HepG2 (cell line): ENCODE results near the gene OR2AP1. TPM values are rescaled to one million over a fixed set of nuclear protein-coding genes. Genes with fewer than 3 reads are reported as not detected.

ENCODE experiments used
- JDP2 ChIP-seq: sonication (generic); formaldehyde crosslinking; IDR thresholded peaks from 2 replicates; pipeline ENCODE4 v1.8.1; 2022; ENCODE audit warnings: missing genetic modification reagents, borderline replicate concordance
- MIER3 ChIP-seq: IDR thresholded peaks from 2 replicates; pipeline ENCODE4 v1.6.1; 2016; ENCODE audit warnings: missing compliant biosample characterization, borderline replicate concordance
- NFE2L1 ChIP-seq: sonication (generic); formaldehyde crosslinking; IDR thresholded peaks from 2 replicates; pipeline ENCODE4 v1.4.0; 2020; ENCODE audit warnings: missing genetic modification reagents, mild to moderate bottlenecking, borderline replicate concordance
- NR2F6 ChIP-seq, 2 experiments: IDR thresholded peaks; 2 replicates each; pipeline ENCODE4 v1.6.1; 2016; ENCODE audit warnings: antibody characterized with exemption in 1 of 2, mild to moderate bottlenecking in 1 of 2
- SIN3B ChIP-seq: fragments of 150-350 bp; IDR thresholded peaks from 2 replicates; pipeline ENCODE4 v1.6.1; 2014; ENCODE audit warnings: low read length
- SMAD3 ChIP-seq: sonication (generic); formaldehyde crosslinking; IDR thresholded peaks from 2 replicates; pipeline ENCODE4 v1.4.0; 2020; ENCODE audit warnings: missing genetic modification reagents
- SOX13 ChIP-seq, 3 experiments: fragments of 450-650 bp in 1 of 3; sonication (generic) in 1 of 3; formaldehyde crosslinking in 1 of 3; IDR thresholded peaks in 2 of 3; conservative IDR thresholded peaks in 1 of 3; 2 replicates each; pipeline versions ENCODE4 v1.5.0 to v1.6.1; 2016 to 2020; ENCODE audit warnings: antibody characterized with exemption in 1 of 3, mild to moderate bottlenecking in 1 of 3, missing compliant biosample characterization in 1 of 3, missing genetic modification reagents in 1 of 3, moderate library complexity in 1 of 3
- TBX3 ChIP-seq: fragments of 450-650 bp; IDR thresholded peaks from 2 replicates; pipeline ENCODE4 v1.6.1; 2017; ENCODE audit warnings: antibody characterized with exemption, mild to moderate bottlenecking, inconsistent platforms, borderline replicate concordance
- TSC22D2 ChIP-seq: sonication (generic); formaldehyde crosslinking; IDR thresholded peaks from 2 replicates; pipeline ENCODE4 v1.5.1; 2020; ENCODE audit warnings: missing genetic modification reagents, mild to moderate bottlenecking, borderline replicate concordance
- ZBTB7A ChIP-seq: sonication (generic); formaldehyde crosslinking; IDR thresholded peaks from 2 replicates; pipeline ENCODE4 v1.8.0; 2022; ENCODE audit warnings: mild to moderate bottlenecking, missing genetic modification reagents
- ZKSCAN8 ChIP-seq: IDR thresholded peaks from 2 replicates; pipeline ENCODE4 v1.6.1; 2016; ENCODE audit warnings: borderline replicate concordance, missing genetic modification reagents, missing compliant biosample characterization
- ZNF550 ChIP-seq: sonication (generic); formaldehyde crosslinking; IDR thresholded peaks from 2 replicates; pipeline ENCODE4 v1.4.0; 2020; ENCODE audit warnings: mild to moderate bottlenecking, missing genetic modification reagents, borderline replicate concordance
- ZNF782 ChIP-seq: sonication (generic); formaldehyde crosslinking; IDR thresholded peaks from 2 replicates; pipeline ENCODE4 v1.4.0; 2020; ENCODE audit warnings: missing genetic modification reagents, mild to moderate bottlenecking, borderline replicate concordance
- polyA plus RNA-seq, 8 experiments: library from polyadenylated mRNA; depleted of rRNA in 3 of 8; stranded (reverse) in 7 of 8; unstranded in 1 of 8; fragments of >200 nt; fragmentation: Illumina TruSeq in 4 of 8; extraction: Trizol in 4 of 8; gene quantifications; 2 replicates each; pipeline versions ENCODE4 v1.2.1 to v1.2.3, GENCODE V29; 2011 to 2016; ENCODE audit warnings: low read depth in 4 of 8, missing spikeins in 1 of 8, mixed read lengths in 1 of 8; ENCODE audit not compliant: insufficient read depth in 1 of 8
- total RNA-seq, 5 experiments: library from RNA; depleted of rRNA; stranded (reverse); fragments of >200 nt; fragmentation: Illumina TruSeq; extraction: Trizol; gene quantifications; 2 replicates each; pipeline ENCODE4 v1.2.3, GENCODE V29; 2016; ENCODE audit warnings: low read depth in 1 of 5
- TF ChIP-seq, protein P1 (sequence below): sonication (generic); formaldehyde crosslinking; IDR thresholded peaks from 2 replicates; pipeline ENCODE4 v1.4.0; 2020; ENCODE audit warnings: missing genetic modification reagents
- TF ChIP-seq, protein P2 (sequence below): sonication (generic); formaldehyde crosslinking; IDR thresholded peaks from 2 replicates; pipeline ENCODE4 v1.4.0; 2020; ENCODE audit warnings: mild to moderate bottlenecking, missing genetic modification reagents
- TF ChIP-seq, protein P3 (sequence below): IDR thresholded peaks from 2 replicates; pipeline ENCODE4 v1.6.1; 2016

OR2AP1 gene
- total and polyA plus RNA-seq, 2 of the 13 experiments (the other 11 are each of a cell fraction or from before 2014, with no cell fraction given), result not detected

DNA sequence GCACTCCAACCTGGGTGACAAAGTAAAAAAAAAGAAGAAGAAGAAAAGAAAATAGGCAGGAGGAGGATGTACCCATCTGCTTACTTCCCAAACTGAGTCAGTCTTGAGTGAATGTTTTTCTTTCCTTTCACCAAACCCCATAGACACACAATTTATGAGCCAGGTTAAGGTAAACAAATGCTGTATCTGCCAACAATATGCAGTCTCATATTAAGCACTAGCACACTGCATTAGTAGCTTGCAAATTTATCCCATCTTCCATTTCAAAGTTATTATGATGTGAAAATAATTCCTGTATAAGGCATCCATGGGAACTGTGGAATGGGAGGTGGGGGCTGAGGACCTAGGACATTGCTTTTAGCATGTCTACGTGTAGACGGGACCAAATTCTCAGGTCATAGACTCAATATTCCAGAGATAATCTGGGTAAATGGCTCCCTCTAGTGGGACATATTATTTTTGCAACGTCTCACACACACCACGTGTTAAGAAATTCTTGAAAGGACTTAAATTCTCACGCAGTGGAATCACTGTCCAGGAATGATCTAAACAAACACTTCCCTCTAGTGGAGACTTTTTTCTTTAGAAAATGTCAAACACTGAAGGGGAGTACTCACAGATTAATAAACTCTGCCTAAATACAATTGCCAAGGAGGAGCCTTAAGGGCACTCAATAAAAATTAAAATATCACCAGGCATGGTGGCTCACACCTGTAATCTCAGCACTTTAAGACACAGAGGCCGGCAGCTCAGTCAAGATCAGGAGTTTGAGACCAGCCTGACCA, 47.3 kb downstream of the OR2AP1 start (continued):
- 0 out of 2 replicates have a peak, but pooled peaks have one; percentile 53 for TF ChIP-seq SMAD3 (CRISPR knock-in tag)
- TF ChIP-seq, protein P1, sequence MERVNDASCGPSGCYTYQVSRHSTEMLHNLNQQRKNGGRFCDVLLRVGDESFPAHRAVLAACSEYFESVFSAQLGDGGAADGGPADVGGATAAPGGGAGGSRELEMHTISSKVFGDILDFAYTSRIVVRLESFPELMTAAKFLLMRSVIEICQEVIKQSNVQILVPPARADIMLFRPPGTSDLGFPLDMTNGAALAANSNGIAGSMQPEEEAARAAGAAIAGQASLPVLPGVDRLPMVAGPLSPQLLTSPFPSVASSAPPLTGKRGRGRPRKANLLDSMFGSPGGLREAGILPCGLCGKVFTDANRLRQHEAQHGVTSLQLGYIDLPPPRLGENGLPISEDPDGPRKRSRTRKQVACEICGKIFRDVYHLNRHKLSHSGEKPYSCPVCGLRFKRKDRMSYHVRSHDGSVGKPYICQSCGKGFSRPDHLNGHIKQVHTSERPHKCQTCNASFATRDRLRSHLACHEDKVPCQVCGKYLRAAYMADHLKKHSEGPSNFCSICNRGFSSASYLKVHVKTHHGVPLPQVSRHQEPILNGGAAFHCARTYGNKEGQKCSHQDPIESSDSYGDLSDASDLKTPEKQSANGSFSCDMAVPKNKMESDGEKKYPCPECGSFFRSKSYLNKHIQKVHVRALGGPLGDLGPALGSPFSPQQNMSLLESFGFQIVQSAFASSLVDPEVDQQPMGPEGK (CRISPR knock-in tag), result no peak
- peak; percentile 50; the same call in 1 of the 2 replicates for TF ChIP-seq MIER3
- TF ChIP-seq ZBTB7A (CRISPR knock-in tag), result no peak
- no peak for TF ChIP-seq TSC22D2
- no peak for TF ChIP-seq NFE2L1 (CRISPR knock-in tag)
- TF ChIP-seq JDP2, result no peak
- TF ChIP-seq NR2F6 (IDR thresholded peaks at IDR 0.05), result no peak
- TF ChIP-seq NR2F6 (CRISPR knock-in tag; IDR thresholded peaks at IDR 0.05), result no peak
- TF ChIP-seq SIN3B, result no peak
- no peak for TF ChIP-seq ZNF550 (CRISPR knock-in tag)
- TF ChIP-seq TBX3, result 0 out of 2 replicates have a peak, but pooled peaks have one; percentile 27
- TF ChIP-seq, protein P2, sequence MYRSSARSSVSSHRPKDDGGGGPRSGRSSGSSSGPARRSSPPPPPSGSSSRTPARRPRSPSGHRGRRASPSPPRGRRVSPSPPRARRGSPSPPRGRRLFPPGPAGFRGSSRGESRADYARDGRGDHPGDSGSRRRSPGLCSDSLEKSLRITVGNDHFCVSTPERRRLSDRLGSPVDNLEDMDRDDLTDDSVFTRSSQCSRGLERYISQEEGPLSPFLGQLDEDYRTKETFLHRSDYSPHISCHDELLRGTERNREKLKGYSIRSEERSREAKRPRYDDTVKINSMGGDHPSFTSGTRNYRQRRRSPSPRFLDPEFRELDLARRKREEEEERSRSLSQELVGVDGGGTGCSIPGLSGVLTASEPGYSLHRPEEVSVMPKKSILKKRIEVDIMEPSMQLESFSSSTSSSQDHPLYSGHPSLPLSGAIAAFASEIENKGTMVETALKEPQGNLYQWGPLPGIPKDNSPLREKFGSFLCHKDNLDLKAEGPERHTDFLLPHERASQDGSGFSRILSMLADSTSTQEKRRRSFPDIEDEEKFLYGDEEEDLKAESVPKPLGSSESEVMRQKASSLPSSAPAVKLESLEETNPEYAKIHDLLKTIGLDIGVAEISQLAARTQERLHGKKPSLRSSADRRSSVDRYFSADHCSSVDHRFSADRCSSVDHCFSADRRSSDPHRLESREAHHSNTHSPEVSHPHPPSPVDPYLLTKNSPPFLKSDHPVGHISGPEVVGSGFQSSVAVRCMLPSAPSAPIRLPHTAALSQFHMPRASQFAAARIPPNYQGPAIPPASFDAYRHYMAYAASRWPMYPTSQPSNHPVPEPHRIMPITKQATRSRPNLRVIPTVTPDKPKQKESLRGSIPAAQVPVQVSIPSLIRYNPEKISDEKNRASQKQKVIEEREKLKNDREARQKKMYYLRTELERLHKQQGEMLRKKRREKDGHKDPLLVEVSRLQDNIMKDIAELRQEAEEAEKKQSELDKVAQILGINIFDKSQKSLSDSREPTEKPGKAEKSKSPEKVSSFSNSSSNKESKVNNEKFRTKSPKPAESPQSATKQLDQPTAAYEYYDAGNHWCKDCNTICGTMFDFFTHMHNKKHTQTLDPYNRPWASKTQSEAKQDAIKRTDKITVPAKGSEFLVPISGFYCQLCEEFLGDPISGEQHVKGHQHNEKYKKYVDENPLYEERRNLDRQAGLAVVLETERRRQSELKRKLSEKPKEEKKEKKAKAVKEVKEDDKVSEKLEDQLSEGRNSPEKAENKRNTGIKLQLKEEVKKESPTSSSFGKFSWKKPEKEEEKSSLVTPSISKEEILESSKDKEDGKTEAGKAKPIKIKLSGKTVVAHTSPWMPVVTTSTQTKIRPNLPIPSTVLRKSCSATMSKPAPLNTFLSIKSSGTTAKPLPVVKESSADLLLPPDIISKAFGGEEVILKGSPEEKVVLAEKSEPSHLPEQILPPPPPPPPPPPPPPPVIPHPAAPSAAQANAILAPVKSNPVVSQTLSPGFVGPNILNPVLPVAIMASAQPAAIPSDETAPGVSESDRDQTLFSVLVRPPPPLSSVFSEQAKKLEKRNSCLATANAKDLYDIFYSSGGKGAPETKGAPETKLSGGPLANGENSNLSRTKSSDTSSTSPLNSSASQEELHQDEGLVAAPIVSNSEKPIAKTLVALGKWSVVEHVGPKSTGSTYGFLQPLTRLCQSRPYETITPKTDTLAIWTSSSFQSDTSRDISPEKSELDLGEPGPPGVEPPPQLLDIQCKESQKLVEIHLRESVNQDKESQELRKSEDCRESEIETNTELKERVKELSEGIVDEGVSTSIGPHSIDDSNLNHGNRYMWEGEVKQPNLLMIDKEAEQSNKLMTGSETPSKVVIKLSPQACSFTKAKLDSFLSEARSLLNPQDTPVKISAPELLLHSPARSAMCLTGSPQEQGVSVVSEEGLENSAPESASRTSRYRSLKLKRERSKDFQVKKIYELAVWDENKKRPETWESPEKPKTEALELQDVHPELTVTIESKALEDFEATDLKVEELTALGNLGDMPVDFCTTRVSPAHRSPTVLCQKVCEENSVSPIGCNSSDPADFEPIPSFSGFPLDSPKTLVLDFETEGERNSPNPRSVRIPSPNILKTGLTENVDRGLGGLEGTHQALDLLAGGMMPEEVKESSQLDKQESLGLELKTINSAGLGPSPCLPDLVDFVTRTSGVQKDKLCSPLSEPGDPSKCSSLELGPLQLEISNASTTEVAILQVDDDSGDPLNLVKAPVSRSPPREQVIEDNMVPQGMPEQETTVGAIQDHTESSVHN (CRISPR knock-in tag), result no peak
- TF ChIP-seq ZNF782 (CRISPR knock-in tag), result no peak
- TF ChIP-seq, protein P3, sequence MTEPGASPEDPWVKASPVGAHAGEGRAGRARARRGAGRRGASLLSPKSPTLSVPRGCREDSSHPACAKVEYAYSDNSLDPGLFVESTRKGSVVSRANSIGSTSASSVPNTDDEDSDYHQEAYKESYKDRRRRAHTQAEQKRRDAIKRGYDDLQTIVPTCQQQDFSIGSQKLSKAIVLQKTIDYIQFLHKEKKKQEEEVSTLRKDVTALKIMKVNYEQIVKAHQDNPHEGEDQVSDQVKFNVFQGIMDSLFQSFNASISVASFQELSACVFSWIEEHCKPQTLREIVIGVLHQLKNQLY (CRISPR knock-in tag), result 0 out of 2 replicates have a peak, but pooled peaks have one; percentile 20
- peak; percentile 52; the same call in 1 of the 2 replicates for TF ChIP-seq ZKSCAN8 (CRISPR knock-in tag)
- no peak for TF ChIP-seq SOX13 (IDR thresholded peaks at IDR 0.05)
- TF ChIP-seq SOX13 (CRISPR knock-in tag; conservative IDR thresholded peaks at IDR 0.05 in 1 of 2, IDR thresholded peaks at IDR 0.05 in 1 of 2), result peak in 1 of 2 experiments; percentile 18; a peak in 1 of 4 replicates
